NAMALWA (cell line): ENCODE data around the gene SORCS2.

ENCODE experiments used
- DNase-seq: peaks from one replicate; pipeline ENCODE4 v3.0.0-alpha.2; 2015; ENCODE audit warnings: low spot score

Gene SORCS2

DNA sequence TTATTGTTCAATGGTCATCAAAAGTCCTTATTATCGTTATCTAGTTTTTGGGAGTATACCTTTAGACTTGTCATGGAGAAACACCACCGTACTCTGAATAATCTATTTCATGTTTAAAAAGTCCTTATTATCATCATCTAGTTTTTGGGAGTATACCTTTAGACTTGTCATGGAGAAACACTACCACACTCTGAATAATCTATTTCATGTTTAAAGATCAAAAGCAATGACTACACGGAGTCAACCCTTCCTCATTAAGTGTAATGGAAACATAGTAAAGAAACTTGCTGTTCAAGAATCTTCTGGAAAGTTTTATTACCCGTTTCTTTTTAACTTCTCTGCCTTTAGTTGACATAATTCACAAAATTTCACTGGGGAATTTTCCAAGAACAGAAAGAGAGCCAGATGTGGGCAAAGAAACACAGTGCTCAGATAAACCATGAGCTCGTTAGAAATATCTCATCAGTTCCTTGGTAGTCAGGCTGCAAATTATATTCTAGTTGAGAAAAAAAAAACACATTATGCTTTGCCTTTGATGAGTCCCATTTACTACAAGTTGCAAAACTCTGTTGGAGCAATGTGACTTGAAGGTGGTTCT, 588.5 kb downstream of the SORCS2 start:
- DNase-seq: no peak

DNA sequence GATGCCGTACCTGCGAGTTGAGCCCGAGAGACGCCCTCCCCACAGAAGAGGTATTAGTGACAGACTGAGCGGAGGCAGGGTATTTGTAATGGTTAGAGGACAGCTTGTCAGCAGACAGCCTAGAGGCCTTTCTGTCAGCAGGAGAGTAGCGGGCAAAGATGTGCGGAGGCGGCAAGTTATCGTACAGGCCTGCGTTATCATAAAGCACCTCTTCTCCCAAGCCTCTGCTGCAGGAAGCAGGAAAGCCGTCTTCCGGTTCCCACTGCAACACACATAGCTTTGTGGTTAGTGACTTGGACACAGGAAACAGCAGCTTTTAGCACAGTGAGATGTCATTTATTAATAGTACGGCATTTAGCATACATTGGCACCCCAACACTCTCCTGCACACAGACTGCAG, 589.0 kb downstream of the SORCS2 start:
- DNase-seq: no peak

DNA sequence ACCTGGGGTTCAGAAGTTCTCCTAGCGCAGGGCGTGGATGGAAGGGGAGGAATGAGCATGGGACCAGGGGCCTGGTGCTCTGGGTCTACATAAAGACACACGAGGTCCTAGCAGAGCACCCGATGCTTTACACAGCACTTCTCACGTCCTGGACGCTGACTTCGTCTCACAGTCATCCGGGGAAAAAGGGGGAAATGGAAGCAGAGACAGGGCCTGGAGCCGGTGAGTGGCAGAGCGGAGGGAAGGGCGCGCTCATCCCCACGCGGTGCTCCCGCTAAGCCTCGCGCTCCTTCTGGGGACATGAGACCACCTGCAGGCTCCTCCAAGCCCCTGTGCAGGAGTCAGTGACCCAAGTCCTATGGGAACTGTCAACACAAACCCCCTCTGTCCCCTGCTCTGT, 589.7 kb downstream of the SORCS2 start:
- no peak for DNase-seq

DNA sequence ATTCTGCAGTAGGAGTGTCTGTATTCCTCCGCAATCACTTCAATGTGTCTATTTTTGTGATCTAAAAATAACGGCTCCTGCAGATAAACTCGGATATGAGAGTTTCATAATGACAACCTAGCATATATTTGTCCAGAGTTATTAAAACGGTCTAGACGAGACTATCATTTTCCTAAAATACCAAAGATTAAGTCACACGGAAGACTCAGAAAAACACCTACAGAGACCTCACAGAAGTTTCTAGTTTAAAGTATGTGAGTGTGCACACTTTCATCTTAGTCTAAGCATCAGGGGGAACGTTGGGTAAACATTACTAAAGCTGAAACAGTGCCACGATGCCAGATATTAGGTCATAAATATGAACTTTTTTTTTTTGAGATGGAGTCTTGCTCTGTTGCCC, 590.4 kb downstream of the SORCS2 start:
- DNase-seq: no peak

DNA sequence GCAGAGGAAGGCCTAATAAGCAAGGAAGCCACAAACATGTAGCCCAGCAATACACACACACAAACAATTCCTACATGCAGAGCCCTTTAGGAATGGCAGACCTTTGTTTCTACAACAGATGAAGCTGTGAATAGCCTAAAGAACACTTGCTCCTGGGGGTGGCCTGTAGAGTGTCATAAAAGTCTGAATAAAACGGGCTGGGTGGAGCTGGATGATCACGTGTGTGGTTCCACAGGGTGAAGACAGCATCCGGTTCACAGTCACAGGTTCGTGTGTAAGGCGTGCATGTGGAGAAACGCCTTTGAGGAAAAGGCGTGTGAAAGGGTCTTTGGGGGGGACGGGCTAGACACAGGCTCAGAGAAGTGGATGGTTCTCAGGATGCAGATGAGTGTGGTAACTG, 591.2 kb downstream of the SORCS2 start:
- DNase-seq: no peak

DNA sequence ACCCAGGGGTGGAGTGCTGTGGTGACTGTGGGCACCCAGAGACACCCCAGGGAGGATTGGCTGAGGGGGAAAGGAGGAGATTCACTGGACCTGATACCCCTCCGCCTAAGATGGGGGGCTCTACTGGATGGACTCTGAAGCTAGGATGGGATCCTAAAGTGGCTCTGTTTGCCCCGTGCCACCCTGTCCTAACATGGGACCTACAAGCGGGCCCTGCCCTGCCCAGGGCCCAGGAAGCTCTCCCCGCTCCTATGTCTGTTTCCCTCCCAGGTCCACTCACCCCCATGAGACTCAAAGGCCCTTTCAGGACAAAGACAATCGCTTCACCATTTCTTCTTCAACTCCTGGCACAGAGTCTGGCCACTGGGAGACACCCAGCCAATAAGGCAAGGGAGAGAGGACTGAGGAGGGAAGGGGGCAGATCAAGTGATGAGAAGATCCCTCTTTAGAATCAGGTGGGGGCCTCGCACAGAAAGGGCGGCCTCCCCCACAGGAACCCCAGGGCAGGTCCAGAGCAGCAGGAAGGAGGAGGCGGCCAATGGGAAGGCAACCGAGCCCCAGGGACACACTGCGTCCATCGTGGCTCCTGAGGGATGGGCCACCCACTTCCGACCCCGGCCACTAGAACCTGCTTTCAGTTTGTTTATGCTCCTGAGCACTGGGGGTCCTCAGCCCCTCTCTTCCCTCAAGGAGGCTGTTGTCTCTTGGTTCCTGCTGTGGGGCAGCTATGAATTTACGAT, 592.0 kb downstream of the SORCS2 start:
- DNase-seq: no peak

DNA sequence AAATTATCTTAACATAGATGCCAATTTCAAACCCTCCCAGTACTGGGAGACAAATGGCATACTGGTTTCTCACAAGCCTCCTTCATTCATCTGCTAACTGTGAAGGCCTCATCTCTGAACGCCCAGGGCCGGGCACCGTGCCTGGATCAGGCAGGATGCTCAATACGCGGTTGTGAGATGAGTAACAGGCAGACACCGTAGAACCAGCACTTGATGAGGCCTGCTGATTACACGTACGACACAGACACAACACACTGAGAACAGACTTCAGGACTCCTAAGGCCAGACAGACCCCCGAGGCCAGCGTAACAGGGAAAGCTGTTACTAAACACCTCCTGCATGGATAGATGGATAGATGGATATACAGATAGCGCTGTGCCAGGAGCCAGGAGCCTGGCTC, 592.7 kb downstream of the SORCS2 start:
- no peak for DNase-seq

DNA sequence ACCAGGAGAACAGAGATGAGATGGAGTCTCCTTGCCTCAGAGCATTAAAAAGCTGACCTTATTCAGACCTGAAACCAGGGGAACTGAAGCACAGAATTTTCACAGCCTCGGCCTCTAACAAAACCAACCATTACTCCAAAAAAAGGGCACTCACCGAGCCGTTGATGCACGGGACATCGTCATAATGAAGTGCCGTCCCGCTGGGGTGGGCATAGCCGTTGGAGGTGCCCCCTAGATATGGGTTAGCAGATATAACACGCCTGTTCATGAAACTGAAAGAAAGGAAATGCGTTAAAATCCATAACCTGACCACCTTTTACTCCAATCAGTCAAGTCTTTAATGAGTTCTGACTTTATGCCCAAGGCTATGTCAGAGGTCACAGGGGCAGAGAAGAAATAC, 593.7 kb downstream of the SORCS2 start:
- DNase-seq: no peak

DNA sequence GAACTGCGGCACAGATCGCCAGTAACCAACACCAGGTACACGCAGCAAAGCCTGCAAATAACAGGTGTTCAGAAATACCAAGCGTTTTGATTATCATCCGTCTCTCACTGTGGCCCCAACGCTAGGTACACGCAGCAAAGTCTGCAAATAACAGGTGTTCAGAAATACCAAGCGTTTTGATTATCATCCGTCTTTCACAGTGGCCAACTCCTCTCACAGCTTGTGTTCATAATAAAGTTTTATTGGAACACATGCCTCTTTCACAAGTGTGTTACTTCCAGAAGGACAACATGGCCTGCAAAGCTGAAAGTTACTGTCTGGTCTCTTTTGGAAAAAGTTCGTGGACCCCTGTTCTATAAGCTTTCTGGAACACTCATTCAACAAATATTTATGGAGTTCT, 594.2 kb downstream of the SORCS2 start:
- DNase-seq: no peak

DNA sequence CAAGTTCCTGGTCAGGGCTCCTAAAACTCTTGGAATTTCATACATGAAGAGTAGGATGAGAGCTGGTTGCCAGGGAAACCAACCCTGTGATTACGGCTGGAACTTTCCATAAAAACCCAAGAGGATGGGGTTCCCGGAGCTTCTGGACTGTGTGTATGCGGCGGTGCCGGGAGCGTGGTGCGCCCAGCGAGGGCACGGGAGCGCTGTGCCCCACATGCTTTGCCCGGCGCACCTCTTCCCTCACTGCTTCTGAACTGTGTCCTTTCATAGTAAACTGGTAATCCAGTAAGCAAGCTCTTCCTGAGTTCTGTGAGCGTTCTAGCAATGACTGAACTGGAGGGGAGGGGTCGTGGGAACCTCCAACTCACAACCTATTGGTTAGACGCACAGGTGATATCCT, 594.7 kb downstream of the SORCS2 start:
- DNase-seq: no peak

DNA sequence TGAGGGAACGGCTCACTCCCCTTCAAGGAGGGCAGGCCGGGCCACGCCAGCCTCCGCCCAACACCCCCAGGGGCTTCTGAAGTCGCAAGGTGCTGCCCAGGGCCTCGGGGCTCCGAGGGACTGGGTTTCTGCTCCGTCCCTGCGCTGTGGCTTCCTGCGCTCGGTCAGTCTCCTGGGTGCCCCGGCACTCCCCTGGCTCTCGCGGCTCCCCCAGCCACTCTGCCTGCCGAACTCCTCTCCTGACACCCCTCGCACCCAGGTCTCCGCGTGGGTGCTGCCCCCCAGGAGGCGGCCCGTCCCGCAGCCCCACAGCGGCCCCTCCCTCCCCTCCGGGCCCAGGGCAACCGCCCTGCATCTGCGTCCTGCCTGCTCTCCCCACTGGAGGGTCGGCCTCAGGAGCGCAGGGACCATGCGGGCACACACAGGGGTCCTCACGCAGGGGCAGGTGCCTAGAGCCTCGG, 595.4 kb downstream of the SORCS2 start:
- DNase-seq: no peak

DNA sequence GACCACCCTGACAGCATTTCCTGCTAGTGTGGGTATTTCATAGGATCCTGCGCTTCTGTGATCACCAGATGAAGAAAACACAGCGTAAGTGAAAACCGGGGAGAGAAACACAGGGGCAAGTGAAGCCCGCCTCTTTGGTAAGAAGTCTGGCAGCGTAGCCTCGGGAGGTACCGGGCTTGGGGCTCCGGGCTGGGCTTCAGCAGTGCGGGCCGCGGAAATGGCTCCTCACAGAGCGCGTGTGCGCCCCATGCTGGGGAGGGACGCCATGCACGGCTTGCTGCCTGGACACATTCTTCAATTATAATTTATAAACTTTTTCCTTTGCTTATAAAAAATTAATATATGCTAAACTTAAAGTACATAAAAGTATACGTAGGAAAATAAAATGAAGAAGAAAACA, 595.9 kb downstream of the SORCS2 start:
- no peak for DNase-seq

DNA sequence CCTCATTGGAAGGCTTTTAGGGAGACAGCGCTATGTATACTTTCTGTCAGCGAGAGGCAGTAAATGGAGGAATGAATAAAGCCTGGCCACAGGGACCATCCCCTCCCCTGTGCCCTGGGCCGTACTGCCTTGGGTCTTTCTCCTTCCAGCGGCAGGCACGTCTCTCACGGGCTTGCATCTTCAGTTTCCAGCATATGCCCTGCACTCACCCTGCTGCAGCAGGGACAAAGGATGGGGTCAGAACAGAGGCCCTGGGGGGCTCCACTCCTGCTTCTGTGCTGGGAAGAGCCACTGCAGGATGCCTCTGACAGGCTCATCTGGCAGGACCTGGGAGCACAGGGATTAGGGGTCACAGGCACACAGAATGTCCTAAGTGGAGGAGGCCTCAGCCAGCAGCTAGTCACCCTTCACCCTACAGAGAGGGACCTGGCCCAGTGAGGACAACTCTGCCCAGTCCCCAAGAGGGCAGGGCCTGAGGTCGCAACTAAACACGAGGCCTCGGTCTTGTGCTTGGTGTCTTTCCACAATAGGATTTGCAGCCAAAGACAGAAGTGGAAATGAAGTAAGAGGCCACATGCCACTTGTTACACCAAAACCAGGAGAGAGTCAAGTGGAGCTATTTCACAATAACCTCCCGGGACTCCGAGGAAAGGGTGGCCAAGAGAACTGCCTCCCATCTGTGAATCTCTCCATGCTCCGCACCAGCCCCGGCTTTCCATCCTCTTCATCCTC, 596.5 kb downstream of the SORCS2 start:
- DNase-seq: no peak

DNA sequence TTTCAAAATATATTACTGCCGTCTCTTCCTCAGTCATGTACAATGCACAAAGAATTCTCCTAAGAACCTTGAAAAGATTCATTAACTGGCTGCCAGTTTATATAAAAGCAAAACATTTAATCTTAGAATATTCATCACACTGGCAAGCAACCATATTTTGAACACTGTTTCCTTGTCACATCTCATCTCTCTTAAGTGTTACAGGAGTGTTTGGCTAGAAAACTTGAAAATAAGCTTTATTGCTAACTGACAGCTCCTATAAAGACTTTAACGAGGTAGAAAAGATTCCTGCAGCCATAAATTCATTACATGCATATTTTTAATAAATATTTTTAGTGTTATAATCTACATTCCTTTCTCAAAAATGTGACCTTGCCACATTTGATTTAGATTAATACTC, 597.7 kb downstream of the SORCS2 start:
- DNase-seq: no peak

DNA sequence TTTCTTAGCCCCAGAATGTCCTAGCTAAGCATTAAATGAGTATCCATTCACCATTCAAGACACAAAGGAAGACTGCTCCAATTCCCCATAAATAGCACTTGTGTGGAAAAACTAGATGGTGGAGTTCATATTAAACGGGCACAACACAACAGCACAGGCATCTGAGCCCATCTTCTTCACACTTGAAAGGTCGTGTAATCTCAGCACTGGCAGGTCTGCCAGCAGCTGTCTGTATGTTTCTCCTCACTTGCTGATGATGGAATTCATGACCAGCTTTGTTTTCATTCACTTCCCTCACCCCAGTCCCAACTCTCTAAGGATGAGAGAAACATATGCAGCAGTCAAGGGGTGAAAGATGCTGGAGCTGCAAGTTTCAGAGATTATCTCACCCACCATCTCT, 598.7 kb downstream of the SORCS2 start:
- DNase-seq: no peak
